OCI-LY3 (cell line): ENCODE measurements around the gene ACKR4.

Experiments
- H2AFZ ChIP-seq: fragments of 200-600, 300-600 bp; shearing (Covaris generic); 2 replicates; pipeline ENCODE4 v1.6.0; 2014; ENCODE audit warnings: antibody characterized with exemption, low read depth, low read length
- H3K27ac ChIP-seq: fragments of 200-600, 300-600 bp; sonication (generic); 2 replicates; pipeline ENCODE4 v1.5.1; 2014; ENCODE audit warnings: mild to moderate bottlenecking, low read length, moderate library complexity, mixed read lengths
- H3K27me3 ChIP-seq: fragments of 200-600, 300-600 bp; sonication (generic); 2 replicates; pipeline ENCODE4 v1.6.1; 2014; ENCODE audit warnings: low read depth, low read length, mixed read lengths
- H3K36me3 ChIP-seq: fragments of 200-600, 300-600 bp; sonication (generic); replicated peaks from 2 replicates; pipeline ENCODE3; 2014; ENCODE audit warnings: low read depth, low read length, mixed read lengths
- H3K4me1 ChIP-seq: fragments of 300-600, 200-600 bp; sonication (generic); 2 replicates; pipeline ENCODE4 v1.6.1; 2014; ENCODE audit warnings: low read length, mixed read lengths
- H3K4me2 ChIP-seq: fragments of 200-600, 300-600 bp; sonication (generic); 2 replicates; pipeline ENCODE4 v1.6.1; 2014; ENCODE audit warnings: low read length, mixed read lengths
- H3K4me3 ChIP-seq: fragments of 300-600, 200-600 bp; sonication (generic); 2 replicates; pipeline ENCODE4 v1.5.1; 2014; ENCODE audit warnings: antibody characterized with exemption, mild to moderate bottlenecking, low read length, moderate library complexity
- H3K79me2 ChIP-seq: fragments of 300-600, 200-600 bp; shearing (Covaris generic); 2 replicates; pipeline ENCODE4 v1.6.1; 2014; ENCODE audit warnings: mild to moderate bottlenecking, low read length, mixed read lengths
- H3K9ac ChIP-seq: fragments of 300-600, 200-600 bp; shearing (Covaris generic); 2 replicates; pipeline ENCODE4 v1.6.0; 2014; ENCODE audit warnings: mild to moderate bottlenecking, low read length, moderate library complexity
- H3K9me3 ChIP-seq: fragments of 200-600, 300-600 bp; shearing (Covaris generic); 2 replicates; pipeline ENCODE4 v1.6.1; 2014; ENCODE audit warnings: low read length, mixed read lengths; ENCODE audit not compliant: insufficient read depth
- H4K20me1 ChIP-seq: fragments of 200-600, 300-600 bp; sonication (generic); 2 replicates; pipeline ENCODE4 v1.6.1; 2016; ENCODE audit warnings: low read length, mixed read lengths; ENCODE audit not compliant: insufficient read depth
- CTCF ChIP-seq: fragments of 200-600, 300-600 bp; sonication (generic); IDR thresholded peaks from 2 replicates; pipeline ENCODE4 v1.5.1; 2014; ENCODE audit warnings: antibody characterized with exemption, low read length, low read depth
- EZH2phosphoT487 ChIP-seq: fragments of 200-600 bp; shearing (Covaris generic); IDR thresholded peaks from 2 replicates; pipeline ENCODE4 v1.6.1; 2018; ENCODE audit warnings: antibody characterized with exemption, mixed run types, low read depth

ACKR4 gene

GRCh38 chr3:132556508-132557159 is 40.4 kb upstream of the ACKR4 start:
- no peak overlapping the region for H3K4me3 ChIP-seq
- H3K36me3 ChIP-seq: no peaks in the 10 kb centered on the region
- no peaks in the 10 kb centered on the region for H3K27me3 ChIP-seq
- H3K4me2 ChIP-seq: no peak overlapping the region
- H4K20me1 ChIP-seq: no peaks in the 10 kb centered on the region
- no peaks in the 10 kb centered on the region for H3K4me1 ChIP-seq
- no peak overlapping the region for H3K9ac ChIP-seq
- H3K27ac ChIP-seq: no peak overlapping the region
- no peak overlapping the region for H2AFZ ChIP-seq
- H3K79me2 ChIP-seq: no peaks in the 10 kb centered on the region
- TF ChIP-seq EZH2phosphoT487 (no peak), CTCF (no peak)
- H3K9me3 ChIP-seq: no peaks in the 10 kb centered on the region

GRCh38 chr3:132561003-132561402 is 36.1 kb upstream of the ACKR4 start:
- TF ChIP-seq CTCF: no peak
- no peak for TF ChIP-seq EZH2phosphoT487
- no peaks in the 10 kb centered on the region for H3K79me2 ChIP-seq
- no peaks in the 10 kb centered on the region for H3K36me3 ChIP-seq
- H3K27ac ChIP-seq: no peak overlapping the region
- H3K4me3 ChIP-seq: no peak overlapping the region
- H3K9me3 ChIP-seq: no peaks in the 10 kb centered on the region
- no peak overlapping the region for H2AFZ ChIP-seq
- H3K9ac ChIP-seq: no peak overlapping the region
- no peaks in the 10 kb centered on the region for H3K4me1 ChIP-seq
- no peak overlapping the region for H3K4me2 ChIP-seq
- no peaks in the 10 kb centered on the region for H4K20me1 ChIP-seq
- H3K27me3 ChIP-seq: no peaks in the 10 kb centered on the region

DNA sequence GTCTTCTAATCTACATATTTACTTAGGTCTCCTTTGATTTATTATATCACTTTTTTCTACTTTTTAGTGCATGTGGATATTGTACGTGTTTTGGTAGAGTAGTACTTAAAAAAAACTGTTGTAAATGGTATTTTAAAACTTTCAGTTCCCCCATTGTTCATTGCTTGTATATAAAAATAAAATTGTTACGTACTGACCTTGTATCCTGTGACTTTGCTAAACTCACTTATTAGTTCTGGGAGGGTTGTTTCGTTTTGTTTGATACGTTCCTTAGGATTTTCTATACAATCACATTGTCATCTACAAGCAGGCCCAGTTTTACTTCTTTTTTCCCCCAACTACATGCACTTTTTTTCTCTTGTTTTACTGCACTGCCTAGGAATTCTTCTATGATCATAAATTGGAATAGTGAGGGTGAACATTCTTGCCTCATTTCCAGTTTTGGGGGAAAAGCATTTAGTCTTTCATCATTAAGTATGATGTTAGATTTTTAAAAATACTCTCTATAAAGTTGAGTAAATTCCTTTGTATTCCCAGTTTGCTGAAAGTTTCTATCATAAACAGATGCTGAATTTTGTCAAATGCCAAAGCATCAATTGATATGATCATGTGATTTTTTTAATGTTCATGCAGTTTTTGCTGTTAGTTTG is 33.5 kb upstream of the ACKR4 start:
- Histone ChIP-seq H3K27me3 (no peaks in the 10 kb centered on the region), H3K4me3 (no peak overlapping the region), H3K4me2 (no peak overlapping the region), H3K27ac (no peak overlapping the region), H3K36me3 (no peaks in the 10 kb centered on the region), H3K4me1 (no peaks in the 10 kb centered on the region), H2AFZ (no peak overlapping the region), H3K9ac (no peak overlapping the region), H3K9me3 (no peaks in the 10 kb centered on the region), H3K79me2 (no peaks in the 10 kb centered on the region), H4K20me1 (no peaks in the 10 kb centered on the region)
- TF ChIP-seq CTCF (no peak), EZH2phosphoT487 (no peak)

GRCh38 chr3:132564070-132564465 is 33.0 kb upstream of the ACKR4 start:
- Histone ChIP-seq H3K9me3 (no peaks in the 10 kb centered on the region), H3K4me2 (no peak overlapping the region), H3K36me3 (no peaks in the 10 kb centered on the region), H3K4me1 (no peaks in the 10 kb centered on the region), H3K27me3 (no peaks in the 10 kb centered on the region), H3K79me2 (no peaks in the 10 kb centered on the region), H3K4me3 (no peak overlapping the region), H3K27ac (no peak overlapping the region), H3K9ac (no peak overlapping the region), H4K20me1 (no peaks in the 10 kb centered on the region), H2AFZ (no peak overlapping the region)
- TF ChIP-seq EZH2phosphoT487 (no peak), CTCF (no peak)
